DND-41 (cell line): Measurements from ENCODE around the gene CHMP1A.
"Not testable (repeated sequence)": the region's sequence is repeated elsewhere in the genome, so short reads cannot be mapped to it uniquely, and the experiment has no call there.

Experiments
- ATAC-seq: fragments of 200-7000 bp; cut with Tn5 transposase; 3 replicates; pipeline ENCODE4 v1.9.1; 2021; ENCODE audit warnings: low read depth; ENCODE audit not compliant: insufficient read depth
- DNase-seq: peaks from one replicate; pipeline ENCODE4 v3.0.0-alpha.2; 2020
- H2AFZ ChIP-seq: 2 replicates; pipeline ENCODE4 v1.6.0; 2012; ENCODE audit warnings: low read depth, low read length
- H3K27ac ChIP-seq: 2 replicates; pipeline ENCODE4 v1.5.1; 2012; ENCODE audit warnings: low read length, inconsistent platforms
- H3K27me3 ChIP-seq: fragments of 200-600 bp; sonication (generic); 2 replicates; pipeline ENCODE4 v1.6.0; 2012; ENCODE audit warnings: low read length, mild to moderate bottlenecking, inconsistent platforms; ENCODE audit not compliant: insufficient read depth, poor library complexity
- H3K36me3 ChIP-seq: 2 replicates; pipeline ENCODE4 v1.5.1; 2012; ENCODE audit warnings: low read length, inconsistent platforms; ENCODE audit not compliant: insufficient read depth
- H3K4me1 ChIP-seq: 2 replicates; pipeline ENCODE4 v1.5.1; 2012; ENCODE audit warnings: mild to moderate bottlenecking, low read length; ENCODE audit not compliant: insufficient read depth
- H3K4me2 ChIP-seq: 2 replicates; pipeline ENCODE4 v1.6.0; 2012; ENCODE audit warnings: mild to moderate bottlenecking, moderate library complexity, low read length, inconsistent platforms; ENCODE audit not compliant: insufficient read depth
- H3K4me3 ChIP-seq, 2 experiments: fragments of 200-600 bp in 1 of 2; shearing (Covaris generic) in 1 of 2; 2 replicates each; pipeline ENCODE4 v1.5.1; 2012 to 2016; ENCODE audit warnings: inconsistent platforms in 2 of 2, low read length in 2 of 2, mild to moderate bottlenecking in 2 of 2, low read depth in 1 of 2, moderate library complexity in 1 of 2
- H3K79me2 ChIP-seq: 2 replicates; pipeline ENCODE4 v1.6.0; 2012; ENCODE audit warnings: low read length, inconsistent platforms; ENCODE audit not compliant: insufficient read depth
- H3K9ac ChIP-seq: 2 replicates; pipeline ENCODE4 v1.6.0; 2012; ENCODE audit warnings: low read depth, mild to moderate bottlenecking, inconsistent platforms, low read length, moderate library complexity
- H3K9me3 ChIP-seq: 2 replicates; pipeline ENCODE4 v1.5.1; 2012; ENCODE audit warnings: low read length, moderate library complexity, mild to moderate bottlenecking, inconsistent platforms; ENCODE audit not compliant: insufficient read depth, severe bottlenecking
- H4K20me1 ChIP-seq: 2 replicates; pipeline ENCODE4 v1.6.0; 2012; ENCODE audit warnings: low read length; ENCODE audit not compliant: insufficient read depth
- CTCF ChIP-seq: IDR thresholded peaks from 2 replicates; pipeline ENCODE4 v1.5.1; 2012; ENCODE audit warnings: borderline replicate concordance, low read length, moderate library complexity, mild to moderate bottlenecking; ENCODE audit not compliant: poor library complexity, severe bottlenecking; ENCODE audit errors: extremely low read depth
- EZH2 ChIP-seq: IDR thresholded peaks from 3 replicates; pipeline ENCODE4 v1.6.1; 2012; ENCODE audit warnings: borderline replicate concordance, low read depth, mild to moderate bottlenecking, moderate library complexity, low read length, inconsistent platforms; ENCODE audit not compliant: severe bottlenecking

CHMP1A gene

GRCh38 chr16:89639385-89639784 is 18.1 kb downstream of the CHMP1A start:
- no peak overlapping the region for H3K9ac ChIP-seq
- no peak overlapping the region for H3K4me2 ChIP-seq
- no peak for DNase-seq
- H3K9me3 ChIP-seq: no peaks in the 10 kb centered on the region
- TF ChIP-seq CTCF (no peak), EZH2 (no peak)
- no peak overlapping the region for H3K27ac ChIP-seq
- H3K4me1 ChIP-seq: peaks cover 17% of the 10 kb centered on the region
- peaks cover under 1% of the 10 kb centered on the region; the same call in 1 of the 2 replicates for H3K36me3 ChIP-seq
- H3K79me2 ChIP-seq: no peaks in the 10 kb centered on the region
- H4K20me1 ChIP-seq: peaks cover 5% of the 10 kb centered on the region; the same call in 1 of the 2 replicates
- H2AFZ ChIP-seq: no peak overlapping the region
- H3K27me3 ChIP-seq: no peaks in the 10 kb centered on the region
- H3K4me3 ChIP-seq: no peak overlapping the region
- no peak for ATAC-seq

- H3K4me1 ChIP-seq: peaks cover 17% of the 10 kb centered on the region
- no peaks in the 10 kb centered on the region for H4K20me1 ChIP-seq
- no peak overlapping the region for H3K4me2 ChIP-seq
Measured at GRCh38 chr16:89638455-89638854, 19.1 kb downstream of the CHMP1A start.

GRCh38 chr16:89637379-89637778 is 20.1 kb downstream of the CHMP1A start:
- no peaks in the 10 kb centered on the region for H4K20me1 ChIP-seq
- peaks cover 17% of the 10 kb centered on the region for H3K4me1 ChIP-seq
- H3K4me2 ChIP-seq: no peak overlapping the region
- H3K79me2 ChIP-seq: no peaks in the 10 kb centered on the region
- no peak overlapping the region for H3K27ac ChIP-seq
- H3K4me3 ChIP-seq: no peak overlapping the region
- H2AFZ ChIP-seq: no peak overlapping the region
- no peaks in the 10 kb centered on the region for H3K27me3 ChIP-seq
- ATAC-seq (no peak), DNase-seq (no peak)
- no peak overlapping the region for H3K9ac ChIP-seq
- no peaks in the 10 kb centered on the region for H3K36me3 ChIP-seq
- H3K9me3 ChIP-seq: no peaks in the 10 kb centered on the region
- TF ChIP-seq CTCF (no peak), EZH2 (no peak)

More at GRCh38 chr16:89638455-89638854, 19.1 kb downstream of the CHMP1A start:
- Histone ChIP-seq H3K79me2 (no peaks in the 10 kb centered on the region), H3K27ac (no peak overlapping the region), H3K9ac (no peak overlapping the region), H3K36me3 (no peaks in the 10 kb centered on the region), H3K9me3 (no peaks in the 10 kb centered on the region), H3K27me3 (no peaks in the 10 kb centered on the region), H3K4me3 (no peak overlapping the region), H2AFZ (no peak overlapping the region)
- DNase-seq (no peak), ATAC-seq (no peak)
- TF ChIP-seq EZH2 (no peak), CTCF (no peak)

- H3K27me3 ChIP-seq: no peaks in the 10 kb centered on the region
- H2AFZ ChIP-seq: no peak overlapping the region
- TF ChIP-seq EZH2 (no peak), CTCF (no peak)
- no peak overlapping the region for H3K4me3 ChIP-seq
- no peak overlapping the region for H3K4me2 ChIP-seq
- DNase-seq (no peak), ATAC-seq (no peak)
- no peaks in the 10 kb centered on the region for H4K20me1 ChIP-seq
- no peaks in the 10 kb centered on the region for H3K9me3 ChIP-seq
- H3K27ac ChIP-seq: no peak overlapping the region
- no peak overlapping the region for H3K9ac ChIP-seq
- no peaks in the 10 kb centered on the region for H3K79me2 ChIP-seq
- H3K4me1 ChIP-seq: peaks cover 15% of the 10 kb centered on the region
- H3K36me3 ChIP-seq: no peaks in the 10 kb centered on the region
Measured at GRCh38 chr16:89636663-89637062, 20.8 kb downstream of the CHMP1A start.

- not testable (repeated sequence) for H3K9me3 ChIP-seq, H3K36me3 ChIP-seq, H3K27ac ChIP-seq, H3K27me3 ChIP-seq, H3K4me2 ChIP-seq, H3K4me1 ChIP-seq, DNase-seq, H3K4me3 ChIP-seq, H3K9ac ChIP-seq, H3K79me2 ChIP-seq, ATAC-seq, H2AFZ ChIP-seq, H4K20me1 ChIP-seq
Measured at GRCh38 chr16:89634463-89635385, 22.8 kb downstream of the CHMP1A start.
